Parathyroid adenoma (tissue), 2 donors: ENCODE results near the gene ARL14.

Experiments
- H2AFZ ChIP-seq: fragments of 300-600 bp; sonication (generic); one replicate; pipeline ENCODE4 v1.7.0; 2017; ENCODE audit warnings: antibody characterized with exemption, mild to moderate bottlenecking
- H3K27ac ChIP-seq: fragments of 300-600 bp; sonication (generic); one replicate; pipeline ENCODE4 v1.7.0; 2017
- H3K27me3 ChIP-seq: fragments of 300-600 bp; sonication (generic); one replicate; pipeline ENCODE4 v1.7.0; 2017; ENCODE audit warnings: low read length; ENCODE audit not compliant: control insufficient read depth, insufficient read depth
- H3K36me3 ChIP-seq: fragments of 300-600 bp; sonication (generic); one replicate; pipeline ENCODE4 v1.7.0; 2017; ENCODE audit warnings: low read length; ENCODE audit not compliant: control insufficient read depth, insufficient read depth
- H3K4me1 ChIP-seq: fragments of 300-600 bp; sonication (generic); one replicate; pipeline ENCODE4 v1.7.0; 2017; ENCODE audit warnings: control low read depth
- H3K4me2 ChIP-seq: fragments of 300-600 bp; sonication (generic); one replicate; pipeline ENCODE4 v1.7.0; 2017; ENCODE audit warnings: low read length
- H3K4me3 ChIP-seq: fragments of 300-600 bp; sonication (generic); one replicate; pipeline ENCODE4 v1.7.0; 2017; ENCODE audit warnings: low read depth, low read length
- H3K79me2 ChIP-seq: fragments of 300-600 bp; sonication (generic); one replicate; pipeline ENCODE4 v1.7.0; 2017; ENCODE audit warnings: control low read depth
- H3K9ac ChIP-seq: fragments of 300-600 bp; sonication (generic); one replicate; pipeline ENCODE4 v1.7.0; 2017; ENCODE audit warnings: mild to moderate bottlenecking
- H3K9me3 ChIP-seq: fragments of 300-600 bp; sonication (generic); one replicate; pipeline ENCODE4 v1.7.0; 2017; ENCODE audit warnings: low read length; ENCODE audit not compliant: control insufficient read depth
- TF ChIP-seq, protein P1 (sequence below): fragments of 300-600 bp; sonication (generic); IDR thresholded peaks from one replicate; pipeline ENCODE4 v1.7.0; 2017; ENCODE audit warnings: antibody characterized with exemption, mild to moderate bottlenecking
- donor health status: primary hyperparathyroidism.

Gene ARL14

DNA sequence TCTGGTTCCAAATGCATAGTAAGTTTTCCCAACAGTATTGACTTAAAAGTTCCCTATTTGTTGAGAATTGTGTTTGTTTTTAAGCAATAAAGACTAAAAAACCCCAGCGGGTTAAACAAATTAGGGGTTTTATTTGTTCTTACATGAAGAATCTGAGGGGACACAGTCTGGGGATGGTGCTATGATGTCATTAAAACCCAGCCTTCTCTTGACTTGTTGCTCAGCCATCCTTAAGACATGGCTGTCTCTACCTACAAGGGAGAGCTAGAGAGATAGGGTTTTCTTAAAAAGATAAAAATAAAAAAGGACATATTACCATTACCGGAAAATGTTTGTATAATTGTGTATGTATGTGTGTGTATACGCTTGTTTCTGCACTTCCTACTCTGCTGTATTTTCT lies 11.7 kb upstream of the ARL14 start:
- H2AFZ ChIP-seq: no peak overlapping the region
- TF ChIP-seq, protein P1, sequence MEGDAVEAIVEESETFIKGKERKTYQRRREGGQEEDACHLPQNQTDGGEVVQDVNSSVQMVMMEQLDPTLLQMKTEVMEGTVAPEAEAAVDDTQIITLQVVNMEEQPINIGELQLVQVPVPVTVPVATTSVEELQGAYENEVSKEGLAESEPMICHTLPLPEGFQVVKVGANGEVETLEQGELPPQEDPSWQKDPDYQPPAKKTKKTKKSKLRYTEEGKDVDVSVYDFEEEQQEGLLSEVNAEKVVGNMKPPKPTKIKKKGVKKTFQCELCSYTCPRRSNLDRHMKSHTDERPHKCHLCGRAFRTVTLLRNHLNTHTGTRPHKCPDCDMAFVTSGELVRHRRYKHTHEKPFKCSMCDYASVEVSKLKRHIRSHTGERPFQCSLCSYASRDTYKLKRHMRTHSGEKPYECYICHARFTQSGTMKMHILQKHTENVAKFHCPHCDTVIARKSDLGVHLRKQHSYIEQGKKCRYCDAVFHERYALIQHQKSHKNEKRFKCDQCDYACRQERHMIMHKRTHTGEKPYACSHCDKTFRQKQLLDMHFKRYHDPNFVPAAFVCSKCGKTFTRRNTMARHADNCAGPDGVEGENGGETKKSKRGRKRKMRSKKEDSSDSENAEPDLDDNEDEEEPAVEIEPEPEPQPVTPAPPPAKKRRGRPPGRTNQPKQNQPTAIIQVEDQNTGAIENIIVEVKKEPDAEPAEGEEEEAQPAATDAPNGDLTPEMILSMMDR: no peak
- no peaks in the 10 kb centered on the region for H3K27me3 ChIP-seq
- H3K9me3 ChIP-seq: no peaks in the 10 kb centered on the region
- H3K4me2 ChIP-seq: no peak overlapping the region
- no peak overlapping the region for H3K27ac ChIP-seq
- no peaks in the 10 kb centered on the region for H3K4me1 ChIP-seq
- H3K9ac ChIP-seq: no peak overlapping the region
- H3K79me2 ChIP-seq: no peaks in the 10 kb centered on the region
- no peak overlapping the region for H3K4me3 ChIP-seq
- no peaks in the 10 kb centered on the region for H3K36me3 ChIP-seq

DNA sequence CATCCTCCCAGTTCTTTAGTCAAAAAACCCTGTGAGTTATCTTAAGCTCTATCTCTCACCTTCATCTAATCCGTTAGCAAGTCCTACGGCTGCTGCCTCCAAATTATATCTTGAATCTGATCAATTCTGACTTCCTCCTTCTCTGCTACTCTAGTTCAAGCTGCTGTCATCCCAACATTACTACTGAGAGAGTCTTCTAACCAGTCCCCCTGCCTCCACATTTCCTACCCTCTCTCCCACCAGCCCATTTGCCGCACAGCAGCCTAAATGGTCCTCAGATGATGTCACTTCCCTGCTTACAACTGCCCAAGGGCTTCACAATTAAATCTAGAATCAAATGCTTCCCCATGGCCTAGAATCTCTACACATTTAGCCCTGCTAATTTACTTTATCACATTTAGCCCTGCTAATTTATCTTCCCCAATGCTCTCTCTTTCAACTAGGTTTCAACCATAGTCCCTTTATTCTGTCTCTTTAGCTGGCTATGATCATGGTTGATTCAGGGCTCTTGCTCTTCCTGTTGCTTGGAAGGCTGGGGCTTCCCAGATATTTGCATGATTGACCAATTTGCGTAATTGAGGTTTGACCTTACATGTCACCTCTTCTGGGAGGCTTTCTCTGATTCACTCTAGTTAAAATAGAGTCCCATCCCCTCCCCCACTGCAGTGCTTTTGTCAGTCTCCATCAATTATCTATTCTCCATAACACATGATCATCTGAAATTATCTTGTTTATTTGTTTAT lies 11.0 kb upstream of the ARL14 start:
- Histone ChIP-seq H3K4me1 (no peaks in the 10 kb centered on the region), H2AFZ (no peak overlapping the region), H3K9ac (no peak overlapping the region), H3K4me3 (no peak overlapping the region), H3K36me3 (no peaks in the 10 kb centered on the region), H3K4me2 (no peak overlapping the region), H3K9me3 (no peaks in the 10 kb centered on the region), H3K27ac (no peak overlapping the region), H3K79me2 (no peaks in the 10 kb centered on the region), H3K27me3 (no peaks in the 10 kb centered on the region)
- TF ChIP-seq, protein P1: no peak

DNA sequence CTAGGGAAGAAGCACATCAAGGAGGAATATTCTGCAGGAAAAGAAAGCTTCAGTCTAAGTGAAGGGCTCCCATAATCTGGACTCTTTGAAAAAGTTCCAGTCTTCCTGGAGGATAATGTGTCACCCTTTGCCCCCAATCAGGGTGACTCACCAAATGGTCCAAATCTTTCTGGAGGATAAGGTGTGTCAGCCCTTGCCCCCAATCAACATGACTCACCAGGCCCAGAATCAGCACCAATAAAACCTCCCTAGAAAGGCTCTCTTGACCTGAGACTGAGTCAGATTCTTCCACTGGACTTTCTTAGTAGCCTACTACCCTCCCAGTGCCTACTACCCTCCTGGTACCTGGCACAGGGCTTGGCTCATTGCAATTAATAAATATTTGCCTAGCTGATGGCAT lies 9.5 kb upstream of the ARL14 start:
- no peak overlapping the region for H3K4me2 ChIP-seq
- H3K4me3 ChIP-seq: no peak overlapping the region
- no peak overlapping the region for H2AFZ ChIP-seq
- TF ChIP-seq, protein P1: no peak
- no peaks in the 10 kb centered on the region for H3K36me3 ChIP-seq
- no peaks in the 10 kb centered on the region for H3K27me3 ChIP-seq
- H3K9me3 ChIP-seq: no peaks in the 10 kb centered on the region
- H3K9ac ChIP-seq: no peak overlapping the region
- no peak overlapping the region for H3K27ac ChIP-seq
- no peaks in the 10 kb centered on the region for H3K4me1 ChIP-seq
- H3K79me2 ChIP-seq: no peaks in the 10 kb centered on the region

DNA sequence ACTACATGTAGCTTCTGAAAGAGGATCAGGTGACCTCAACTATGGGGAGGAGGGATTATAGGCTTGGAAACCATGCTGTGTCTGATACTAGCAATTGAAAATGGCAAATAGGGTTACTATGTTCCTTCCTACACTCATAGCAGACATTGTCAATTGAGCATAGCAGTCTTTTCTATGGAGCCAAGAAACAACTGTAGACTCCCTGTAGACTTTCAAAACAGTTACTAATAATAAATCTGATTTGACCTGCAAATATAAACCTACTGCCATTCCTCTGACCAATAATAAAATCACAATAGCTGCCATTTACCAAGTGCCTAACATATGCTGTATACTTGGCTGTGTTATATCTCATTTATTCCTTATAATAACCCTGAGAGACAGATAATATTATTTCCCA lies 8.5 kb upstream of the ARL14 start:
- H3K9me3 ChIP-seq: no peaks in the 10 kb centered on the region
- H3K79me2 ChIP-seq: no peaks in the 10 kb centered on the region
- H3K4me1 ChIP-seq: no peaks in the 10 kb centered on the region
- H2AFZ ChIP-seq: no peak overlapping the region
- H3K9ac ChIP-seq: no peak overlapping the region
- H3K4me3 ChIP-seq: no peak overlapping the region
- H3K27ac ChIP-seq: no peak overlapping the region
- no peaks in the 10 kb centered on the region for H3K36me3 ChIP-seq
- H3K27me3 ChIP-seq: no peaks in the 10 kb centered on the region
- TF ChIP-seq, protein P1: no peak
- H3K4me2 ChIP-seq: no peak overlapping the region

DNA sequence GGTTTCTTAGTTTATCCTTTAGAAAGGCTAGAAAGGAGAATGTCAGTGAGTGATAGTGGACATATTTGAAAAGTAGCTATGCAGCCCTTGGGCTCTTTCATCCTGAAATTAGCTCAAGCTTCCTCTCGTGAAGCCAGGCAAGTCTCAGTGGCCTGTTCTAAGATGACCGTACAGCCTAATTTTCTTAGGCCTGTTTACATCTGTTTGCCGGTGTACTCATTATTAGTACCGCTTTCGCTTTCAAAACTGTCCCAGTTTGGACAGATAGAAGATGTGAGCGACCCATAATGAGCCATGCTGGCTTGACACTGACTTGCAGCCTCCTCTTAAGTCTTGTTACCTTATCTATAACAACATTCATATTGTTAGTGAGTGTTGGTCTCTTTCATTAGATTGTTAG lies 5.7 kb upstream of the ARL14 start:
- no peaks in the 10 kb centered on the region for H3K36me3 ChIP-seq
- no peaks in the 10 kb centered on the region for H3K79me2 ChIP-seq
- TF ChIP-seq, protein P1: no peak
- no peaks in the 10 kb centered on the region for H3K9me3 ChIP-seq
- H2AFZ ChIP-seq: no peak overlapping the region
- H3K4me2 ChIP-seq: no peak overlapping the region
- H3K27ac ChIP-seq: no peak overlapping the region
- no peak overlapping the region for H3K9ac ChIP-seq
- H3K4me3 ChIP-seq: no peak overlapping the region
- no peaks in the 10 kb centered on the region for H3K27me3 ChIP-seq
- H3K4me1 ChIP-seq: no peaks in the 10 kb centered on the region
